Hypothalamus (tissue), 51 donors: ENCODE results near the gene RASGEF1B.
A peak's percentile ranks its signal among the peaks of the same experiment; 100 is the strongest.
"Not testable (repeated sequence)": the region's sequence is repeated elsewhere in the genome, so short reads cannot be mapped to it uniquely, and the experiment has no call there.

Source experiments
- DNase-seq, 51 donors: peaks; one replicate each; lab custom pipeline; 2025; lab: John Stamatoyannopoulos, UW

Gene RASGEF1B

DNA sequence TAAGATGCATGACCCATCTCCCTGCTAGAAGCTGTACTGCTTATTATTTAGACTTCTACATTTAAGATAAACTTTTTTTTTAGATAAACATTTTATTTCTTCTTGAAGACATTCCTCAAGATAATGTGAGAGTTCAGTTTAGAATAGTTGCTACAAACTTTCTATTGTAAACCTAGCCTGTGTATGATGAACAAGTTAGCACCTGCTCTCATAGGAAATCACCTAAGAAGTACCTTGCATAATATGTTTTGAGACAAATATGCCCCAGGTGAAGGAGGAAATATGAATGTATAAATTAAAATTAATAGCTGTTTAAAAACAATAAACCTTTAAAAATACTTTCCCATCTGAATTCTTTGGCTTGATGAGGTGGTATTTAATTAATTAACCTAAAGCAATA is 35.6 kb downstream of the RASGEF1B start:
- no peak for DNase-seq

DNA sequence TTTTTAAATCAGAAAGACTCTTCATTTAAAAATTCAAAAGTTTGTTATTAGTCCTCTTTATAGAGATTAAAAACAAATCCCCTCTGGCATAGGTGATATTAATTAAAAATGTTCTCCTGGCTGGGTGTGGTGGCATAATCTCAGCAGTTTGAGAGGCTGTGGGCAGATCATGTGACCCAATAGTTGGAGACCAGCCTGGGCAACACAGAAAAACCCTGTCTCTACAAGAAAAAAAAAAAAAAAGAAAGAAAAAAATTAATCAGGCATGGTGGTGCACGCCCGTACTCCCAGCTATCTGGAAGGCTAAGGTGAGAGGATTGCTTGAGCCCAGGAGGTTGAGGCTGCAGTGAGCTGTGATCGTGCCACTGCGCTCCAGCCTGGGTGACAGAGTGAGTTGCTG is 38.9 kb downstream of the RASGEF1B start:
- DNase-seq: peak in 2 of 51 donors; percentile 3 to 11

DNA sequence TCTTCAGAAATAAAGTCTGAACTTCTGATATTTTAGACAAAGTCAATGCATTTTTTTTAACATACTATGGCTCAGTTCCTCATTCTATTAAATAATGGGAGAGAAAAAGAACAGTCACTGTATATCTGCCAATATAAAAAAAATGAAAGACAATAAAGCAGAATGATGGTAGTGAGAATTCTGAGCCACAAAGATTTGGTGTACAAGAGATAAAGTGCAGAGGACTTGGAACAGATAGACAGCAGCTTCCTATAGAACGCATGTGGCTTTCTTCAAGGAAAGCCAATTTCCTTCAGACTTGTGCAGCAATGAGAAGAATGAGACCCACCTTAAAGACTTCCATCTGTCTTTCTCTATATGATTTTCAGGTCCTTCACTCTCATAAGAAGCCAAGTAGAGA is 39.7 kb downstream of the RASGEF1B start:
- DNase-seq: no peak

DNA sequence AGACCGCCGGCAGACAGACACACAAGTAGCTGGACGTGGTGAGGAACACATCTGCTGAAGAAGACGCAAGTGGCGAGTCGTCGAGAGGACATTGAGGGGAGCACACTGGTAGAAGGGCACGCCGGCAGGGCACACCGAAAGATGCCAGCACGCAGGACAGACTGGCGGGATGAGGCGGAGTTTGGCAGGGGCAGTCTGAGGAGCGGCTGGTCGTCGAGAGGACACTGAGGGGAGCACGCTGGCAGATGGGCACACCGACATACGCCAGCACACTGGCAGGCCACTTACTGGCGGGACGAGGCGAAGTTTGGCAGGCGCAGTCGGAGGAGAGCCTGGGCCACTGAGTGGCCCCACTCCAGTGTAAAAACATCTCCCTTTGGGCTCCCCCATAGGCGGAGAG is 42.1 kb downstream of the RASGEF1B start:
- DNase-seq: no peak

DNA sequence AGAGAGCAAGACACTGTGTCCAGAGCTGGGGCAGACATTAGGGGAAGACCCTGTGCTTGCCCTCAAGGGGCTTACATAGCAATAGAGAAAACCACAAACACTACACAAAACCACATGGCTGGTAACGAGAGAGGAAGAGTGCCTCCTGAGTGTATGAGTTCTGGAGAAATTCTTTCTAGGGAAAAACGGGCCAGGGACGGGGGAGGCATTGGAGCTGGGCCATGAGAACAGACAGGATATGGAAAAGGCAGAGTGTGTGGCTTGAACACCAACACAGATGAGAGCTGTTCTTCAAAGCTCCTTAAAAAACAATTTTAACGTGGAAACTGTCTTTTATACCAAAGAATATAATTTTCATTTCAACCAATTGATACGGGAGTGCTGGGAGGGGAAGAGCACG is 42.7 kb downstream of the RASGEF1B start:
- no peak for DNase-seq

DNA sequence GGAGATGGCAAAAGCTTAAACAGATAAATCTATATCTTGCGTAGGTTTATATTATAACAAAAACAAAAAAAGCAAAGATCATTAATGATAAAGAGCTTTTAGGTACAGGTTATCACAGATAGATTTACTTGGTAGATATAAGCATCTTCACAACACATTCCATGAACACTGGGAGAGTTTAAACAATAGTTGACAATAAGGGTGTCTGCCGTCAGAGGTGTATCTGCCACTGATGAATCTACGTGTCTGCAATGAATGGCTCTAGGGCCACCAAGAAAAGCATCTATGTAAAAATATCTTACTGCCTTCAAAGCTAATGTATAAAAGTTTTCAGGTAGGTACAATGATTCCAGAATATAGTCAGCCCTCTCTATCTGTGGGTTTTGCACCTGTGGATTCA is 43.7 kb downstream of the RASGEF1B start:
- no peak for DNase-seq

DNA sequence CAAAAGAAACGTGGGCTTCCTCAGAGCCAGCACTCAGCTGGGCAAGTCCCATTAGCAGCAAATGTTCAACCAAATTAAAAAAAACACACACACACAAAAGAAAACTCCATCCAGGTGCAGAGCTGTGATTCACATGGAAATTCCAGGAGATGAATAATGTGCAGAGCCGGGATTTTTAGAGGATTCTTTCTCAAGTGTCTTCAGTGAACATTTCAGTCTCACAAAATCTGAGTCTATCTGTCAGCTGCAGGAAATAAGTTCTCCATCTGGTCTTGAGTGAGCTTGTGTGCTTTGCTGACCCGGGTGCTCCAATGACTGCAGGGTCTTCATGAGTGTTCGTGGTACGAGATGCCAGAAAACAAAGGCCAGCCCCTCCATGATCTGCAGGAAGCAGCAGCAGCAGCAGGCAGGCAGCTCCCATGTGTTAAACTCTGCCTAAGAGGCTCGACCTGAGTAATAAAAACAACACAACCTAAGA is 44.3 kb downstream of the RASGEF1B start:
- peak in 4 of 51 donors; percentile 12 to 76 (median 36) for DNase-seq

DNA sequence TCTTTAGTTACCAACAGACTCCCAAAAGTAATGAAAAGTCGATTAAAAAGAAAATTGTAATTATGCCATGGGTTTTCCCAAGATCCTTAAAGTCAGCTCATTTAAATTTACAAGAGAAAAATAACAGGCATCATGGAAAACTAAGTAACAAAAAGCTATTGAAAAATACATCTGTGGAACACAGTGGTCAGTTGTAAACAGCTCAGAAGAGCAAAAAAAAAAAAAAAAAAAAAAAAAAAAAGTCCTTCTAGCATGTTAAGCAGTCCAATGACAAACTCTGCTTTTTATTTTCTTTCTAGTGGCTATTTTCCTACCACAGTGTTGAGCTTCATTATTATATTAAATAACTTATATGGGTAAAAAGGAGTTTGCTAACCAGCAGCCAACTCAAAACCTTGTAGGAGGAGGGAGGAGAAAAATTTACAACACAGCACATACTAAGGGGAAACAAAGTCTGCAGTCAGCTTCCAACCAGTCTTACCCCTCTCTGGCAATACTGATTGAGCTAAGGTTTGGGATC is 44.9 kb downstream of the RASGEF1B start:
- DNase-seq: peak in 1 of 51 donors; percentile 76

DNA sequence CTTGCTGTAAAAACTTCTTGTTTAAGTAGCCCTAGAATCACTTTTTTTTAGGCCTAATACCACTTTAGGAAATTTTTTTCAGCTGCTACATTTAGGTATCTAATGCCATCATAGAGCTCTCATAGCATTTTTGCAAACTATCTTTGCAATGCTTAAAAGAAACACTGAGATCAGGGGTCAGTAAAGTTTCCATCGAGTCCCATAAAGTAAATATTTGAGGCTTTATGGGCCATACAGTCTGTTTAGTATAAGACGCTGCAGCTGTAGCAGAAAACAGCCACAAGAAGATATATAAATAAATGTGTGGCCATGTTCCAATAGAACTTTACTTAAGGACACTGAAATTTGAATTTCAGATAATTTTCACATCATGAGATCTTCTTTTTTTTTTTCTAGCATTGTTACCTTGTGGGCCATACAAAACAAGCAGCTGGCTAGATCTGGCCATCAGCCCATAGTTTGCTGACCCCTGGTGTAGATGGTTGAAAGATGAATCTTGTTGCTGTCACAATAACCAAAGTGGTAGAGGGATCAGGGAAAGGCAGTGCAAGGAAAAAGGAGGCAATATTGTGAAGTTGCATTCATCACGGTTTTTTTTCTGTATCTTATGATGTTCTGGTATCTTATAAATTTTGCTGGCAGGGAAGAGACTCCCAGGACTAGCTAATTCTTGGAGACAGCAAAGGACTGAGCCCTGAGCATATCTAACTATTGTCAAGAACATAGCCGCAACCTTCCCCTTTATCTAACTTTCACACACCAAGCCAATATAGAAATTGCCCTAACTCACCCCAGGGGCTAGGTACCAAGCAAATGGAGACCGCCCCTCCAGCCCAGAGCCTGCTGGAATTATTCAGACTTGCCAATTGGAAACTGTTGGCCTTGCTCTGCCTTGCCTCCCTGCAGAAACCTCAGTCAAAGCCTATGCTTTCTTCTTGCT is 46.6 kb downstream of the RASGEF1B start:
- peak in 1 of 51 donors; percentile 48 for DNase-seq

DNA sequence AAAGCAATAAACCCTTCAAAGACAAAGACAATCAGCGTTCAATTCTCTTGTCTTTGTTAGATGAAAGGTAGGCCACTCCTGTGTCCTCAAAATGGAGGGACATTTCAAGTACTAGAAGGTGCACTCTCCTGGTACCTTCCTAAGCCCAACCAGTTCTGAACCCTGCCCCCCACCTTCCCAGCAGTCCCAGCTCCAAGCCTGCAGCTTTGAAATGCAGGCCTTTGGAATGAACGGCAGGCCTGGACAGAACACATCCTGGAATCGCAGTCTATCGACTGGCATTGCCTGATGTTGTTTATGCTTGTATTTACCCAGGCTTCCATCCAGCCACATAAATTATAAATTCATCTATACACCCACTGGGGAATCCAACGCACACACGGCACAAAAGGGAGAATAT is 47.4 kb downstream of the RASGEF1B start:
- no peak for DNase-seq

DNA sequence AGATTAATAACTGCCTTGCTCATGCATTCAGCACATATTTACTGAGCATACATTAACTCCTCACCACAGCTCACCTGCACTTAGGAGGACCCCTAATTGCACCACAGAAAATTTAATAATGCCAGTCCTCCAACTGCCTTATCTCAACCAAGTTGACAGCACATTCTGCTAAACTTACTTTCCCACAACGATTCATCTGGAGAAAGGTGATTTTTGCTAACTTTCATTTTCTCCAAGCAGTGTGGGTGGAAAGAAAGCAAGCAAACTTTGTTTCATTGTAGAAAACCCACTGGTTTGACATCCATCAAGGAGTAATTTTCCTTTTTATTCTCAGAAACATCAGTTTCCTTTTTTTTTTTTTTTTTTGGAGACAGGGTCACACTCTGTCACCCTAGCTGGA is 49.1 kb downstream of the RASGEF1B start:
- no peak for DNase-seq

DNA sequence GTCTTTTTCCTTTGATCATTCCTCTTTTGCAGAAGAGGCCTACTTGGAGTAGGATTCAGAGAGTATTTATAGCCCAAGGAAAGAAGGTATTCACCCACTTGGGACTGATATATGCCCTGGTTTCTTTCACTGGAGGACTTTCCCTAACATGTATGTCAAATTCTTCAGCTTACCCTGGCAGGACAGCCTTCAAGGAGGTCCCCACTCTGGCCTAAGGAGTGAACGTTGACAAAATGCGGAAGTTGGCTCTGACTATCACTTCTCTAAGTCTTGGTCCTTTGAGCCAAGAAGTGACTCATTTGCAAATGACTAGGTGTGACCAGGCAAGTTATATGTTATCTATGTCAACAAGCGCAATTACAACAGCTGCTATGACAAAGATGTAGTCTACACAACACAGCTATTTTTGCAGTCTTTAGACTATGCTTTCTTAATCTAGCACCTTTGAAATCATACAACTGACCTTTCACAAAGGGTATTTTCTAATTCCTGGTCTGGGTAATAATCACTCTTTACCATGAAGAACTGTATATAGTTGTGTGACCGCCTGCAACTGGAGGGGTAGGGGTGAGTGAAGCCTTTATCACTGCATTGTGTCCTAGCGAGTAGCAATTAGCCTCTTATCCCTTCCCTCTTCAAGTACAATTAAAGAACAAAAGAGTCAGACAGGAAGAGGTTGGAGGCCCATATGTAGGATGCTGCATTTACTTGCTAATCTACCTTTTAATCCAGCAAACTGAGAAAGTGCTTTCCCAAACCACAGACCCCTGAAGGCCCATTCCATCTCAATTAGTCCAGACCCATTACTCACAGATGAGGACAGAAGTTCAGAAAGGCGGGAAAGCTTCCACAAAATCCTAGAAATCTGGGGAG is 50.1 kb downstream of the RASGEF1B start:
- peak in 2 of 51 donors; percentile 10 to 12 for DNase-seq

DNA sequence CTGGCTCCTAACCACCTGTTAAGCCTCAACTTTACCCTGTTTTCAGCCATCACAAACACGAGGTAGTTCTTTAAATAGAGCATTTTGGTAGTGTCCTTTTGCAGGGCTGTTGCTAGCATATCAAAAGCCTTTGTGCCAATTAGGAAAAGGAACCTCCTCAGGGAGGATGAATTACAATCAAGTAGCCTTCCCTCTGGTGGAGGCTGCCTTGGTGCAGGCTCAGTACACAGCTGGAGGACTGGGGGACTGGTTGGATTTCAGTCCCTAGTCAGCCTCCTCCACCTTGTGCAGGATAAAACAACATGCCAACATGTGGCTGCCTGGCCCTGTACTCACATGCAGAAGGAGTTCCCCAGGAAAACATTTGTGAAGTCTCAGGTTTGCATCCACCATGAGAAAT is 53.1 kb downstream of the RASGEF1B start:
- no peak for DNase-seq

DNA sequence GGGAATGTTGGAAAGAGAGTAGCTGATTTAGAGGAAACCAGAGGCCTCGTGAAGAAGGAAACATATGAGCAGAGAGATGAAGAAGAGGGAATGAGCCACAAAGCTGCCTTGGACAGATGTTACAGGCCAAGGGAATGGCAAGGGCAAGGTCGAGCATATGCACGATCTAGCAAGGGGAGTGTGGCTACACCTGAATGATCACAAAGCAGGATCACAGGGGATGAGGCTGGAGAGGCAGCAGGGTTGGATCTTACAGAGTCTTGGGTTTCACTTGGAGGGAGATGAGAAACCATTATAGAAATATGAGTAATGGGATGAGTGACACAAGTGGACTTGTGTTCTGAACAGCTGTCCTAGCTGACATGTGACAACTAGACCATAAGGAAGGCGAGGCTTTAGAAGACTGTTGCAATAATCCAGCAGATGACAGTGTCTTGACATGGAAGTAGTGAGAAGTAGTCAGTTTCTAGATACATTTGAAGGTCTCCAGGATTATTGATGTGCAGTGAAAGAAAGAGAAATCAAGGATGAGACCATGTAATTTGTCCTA is 58.7 kb downstream of the RASGEF1B start:
- DNase-seq: no peak

DNA sequence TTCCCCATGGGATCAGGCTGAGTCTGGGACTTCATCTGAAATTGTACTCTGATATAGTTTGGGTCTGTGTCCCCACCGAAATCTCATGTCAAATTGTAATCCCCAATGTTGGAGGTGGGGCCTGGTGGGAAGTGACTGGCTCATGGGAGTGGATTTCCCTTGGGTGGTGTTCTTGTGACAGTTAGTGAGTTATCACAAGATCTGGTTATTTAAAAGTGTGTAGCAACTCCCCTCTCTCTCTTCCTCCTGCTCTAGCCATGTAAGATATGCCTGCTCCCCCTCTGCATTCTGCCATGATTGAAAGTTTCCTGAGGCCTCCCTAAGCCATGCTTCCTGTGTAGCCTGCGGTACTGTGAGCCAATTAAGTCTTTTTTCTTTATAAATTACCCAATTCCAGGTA is 61.0 kb downstream of the RASGEF1B start:
- no peak for DNase-seq

DNA sequence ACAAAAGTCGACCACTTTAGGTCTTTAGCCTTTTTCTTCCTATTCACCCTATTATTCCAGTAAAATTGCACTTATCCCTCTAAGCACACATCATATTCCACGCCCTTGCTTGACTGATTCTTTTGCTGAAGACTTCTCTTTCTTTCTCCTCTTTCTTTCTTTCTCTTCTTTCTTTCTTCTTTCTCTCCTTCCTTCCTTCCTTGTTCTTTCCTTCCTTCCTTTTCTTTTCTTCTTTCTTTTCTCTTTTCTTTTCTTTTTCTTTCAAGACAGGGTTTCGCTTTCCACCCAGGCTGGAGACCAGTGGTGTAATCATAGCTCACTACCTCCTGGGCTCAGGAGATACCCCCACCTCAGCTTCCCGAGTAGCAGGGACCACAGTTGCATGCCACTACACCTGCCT is 61.9 kb downstream of the RASGEF1B start:
- DNase-seq: no peak

DNA sequence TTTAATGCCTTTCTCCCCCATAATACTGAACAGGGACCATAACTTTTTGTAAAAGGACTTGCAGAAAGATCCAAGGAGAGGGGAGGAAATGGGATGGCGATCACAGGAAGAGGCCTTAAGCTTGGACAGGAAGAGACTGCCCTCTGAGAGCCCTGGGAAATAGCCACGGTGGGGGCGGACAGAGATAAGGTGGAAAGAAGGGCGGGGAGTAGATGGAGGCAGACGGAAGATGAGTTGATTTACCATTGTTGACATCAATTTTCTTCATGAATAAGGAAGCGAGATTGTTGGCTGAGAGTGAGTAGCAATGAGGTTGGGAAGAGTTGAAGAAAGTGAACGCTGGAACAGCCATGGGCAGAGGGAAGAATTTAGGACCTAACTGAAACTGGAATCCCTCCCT is 63.4 kb downstream of the RASGEF1B start:
- DNase-seq: no peak

DNA sequence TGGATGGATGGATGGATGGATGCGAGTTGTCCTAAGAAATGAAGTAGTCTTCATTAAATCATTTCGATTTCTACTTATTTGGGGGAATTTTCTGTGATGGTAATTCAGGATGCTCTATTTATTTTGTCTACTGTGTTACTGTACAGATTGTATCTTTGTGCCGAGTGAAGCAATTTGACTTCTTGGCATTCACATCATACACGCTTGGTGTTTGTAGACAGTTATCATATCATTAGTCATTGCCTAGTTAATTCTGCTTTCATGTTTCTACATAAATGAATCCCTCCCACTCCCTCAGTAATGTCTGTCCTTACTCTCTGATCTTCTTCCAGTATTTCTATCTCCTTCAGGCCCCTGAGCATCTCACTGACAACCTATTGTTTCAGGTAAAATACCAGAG is 64.0 kb downstream of the RASGEF1B start:
- DNase-seq: no peak

DNA sequence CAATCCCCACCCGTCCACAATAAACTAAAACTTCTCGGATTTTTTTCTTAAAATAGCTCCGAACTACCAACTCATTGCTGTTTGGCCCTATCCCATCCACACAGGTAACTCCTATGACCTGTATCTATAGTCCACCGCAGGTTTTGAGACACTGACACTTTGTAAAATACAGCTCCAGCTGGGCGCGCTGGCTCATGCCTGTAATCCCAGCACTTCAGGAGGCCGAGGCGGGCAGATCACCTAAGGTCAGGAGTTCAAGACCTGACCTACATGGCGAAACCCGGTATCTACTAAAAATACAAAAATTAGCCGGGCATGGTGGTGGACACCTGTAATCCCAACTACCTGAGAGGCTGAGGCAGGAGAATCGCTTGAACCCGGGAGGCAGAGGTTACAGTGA is 65.2 kb downstream of the RASGEF1B start:
- DNase-seq: not testable (repeated sequence)

DNA sequence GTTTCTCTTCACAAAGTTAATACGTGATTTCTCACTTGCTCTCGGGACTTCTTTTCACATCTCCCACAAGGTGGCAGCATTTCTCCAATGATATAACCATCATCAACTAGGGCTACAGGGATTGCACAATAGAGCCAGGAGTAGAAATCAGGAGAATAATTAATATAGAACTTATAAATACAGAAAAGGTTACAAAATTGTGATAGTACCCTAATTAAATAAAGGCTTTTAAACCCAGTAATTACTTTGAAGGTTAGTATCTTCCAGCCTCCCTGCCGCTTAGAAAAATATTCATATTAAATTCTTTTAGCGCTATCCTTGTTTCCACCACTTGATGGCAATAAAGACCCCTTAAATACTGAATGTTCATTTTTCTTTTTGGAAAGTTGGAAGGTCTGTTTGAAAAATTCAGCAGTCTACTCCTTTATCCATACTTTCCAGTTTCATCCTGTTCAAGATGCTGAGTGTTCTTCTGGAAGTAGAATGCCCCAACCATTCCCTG is 65.8 kb downstream of the RASGEF1B start:
- peak in 22 of 51 donors; percentile 2 to 89 (median 30) for DNase-seq

DNA sequence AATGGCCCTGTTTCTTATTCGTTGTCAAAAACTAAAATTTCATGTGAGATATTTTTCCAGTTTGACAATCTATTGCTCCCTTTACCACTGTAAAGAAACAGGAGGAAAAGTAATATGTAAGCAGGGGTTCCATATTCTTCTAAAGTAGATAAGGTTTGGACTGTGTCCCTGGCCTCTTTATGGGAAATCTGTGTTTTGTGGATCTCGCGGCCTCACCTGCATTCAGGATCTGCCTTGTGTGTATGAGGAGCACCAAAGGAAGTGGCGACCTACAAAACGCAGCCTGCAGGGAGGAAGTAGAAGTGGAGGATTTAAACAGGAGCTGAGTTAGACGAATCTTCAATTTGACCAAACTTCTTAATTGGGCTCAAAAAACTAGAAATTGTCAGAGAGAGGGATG is 67.0 kb downstream of the RASGEF1B start:
- no peak for DNase-seq
